Activated T-cell treated with anti-CD3 and anti-CD28 coated beads, Interleukin-2, amount 50 U/mL, for 48 hours (primary cell): ENCODE results near the gene RAMP1.

ENCODE experiments used
- DNase-seq, 2 experiments: peaks; one replicate each; pipeline ENCODE4 v3.0.0-alpha.2; 2020

RAMP1 gene

DNA sequence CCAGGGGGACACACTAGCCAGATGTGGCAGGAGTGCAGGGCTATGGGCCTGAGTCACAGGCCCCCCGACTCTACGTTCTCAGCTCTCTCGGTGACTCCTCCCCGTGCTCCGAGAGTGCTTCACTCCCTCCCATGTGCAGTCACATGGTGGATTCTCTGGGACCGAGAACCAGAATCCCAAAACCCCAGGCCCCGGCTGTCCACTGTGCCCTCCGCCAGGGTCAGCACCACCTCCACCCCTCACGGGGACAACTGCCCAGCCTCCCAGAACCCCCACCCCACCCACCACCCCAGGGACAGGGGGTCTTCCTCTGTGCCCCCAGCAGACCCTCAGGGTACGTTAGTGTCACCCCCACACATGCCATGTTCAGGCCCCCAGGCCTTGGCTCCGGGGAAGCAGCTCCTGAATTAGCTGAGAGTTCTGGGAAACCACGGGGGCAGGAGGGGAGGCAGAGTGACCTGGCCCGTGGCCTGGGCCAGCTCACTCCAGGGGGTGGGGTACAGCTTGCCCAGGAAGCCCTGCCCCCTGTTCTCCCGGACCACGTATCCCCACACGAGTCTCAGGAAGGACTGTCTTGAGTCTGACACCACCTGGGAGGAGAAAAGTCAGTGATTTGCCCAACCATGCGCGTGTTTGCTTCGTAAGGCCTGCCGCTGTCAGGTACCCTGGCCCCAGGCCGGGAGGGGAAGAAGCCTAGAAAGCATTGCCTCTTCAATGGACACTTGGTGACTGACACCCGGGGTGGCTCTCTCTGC is 4.4 kb downstream of the RAMP1 start:
- DNase-seq = peak in 1 of 2 experiments; percentile 5

DNA sequence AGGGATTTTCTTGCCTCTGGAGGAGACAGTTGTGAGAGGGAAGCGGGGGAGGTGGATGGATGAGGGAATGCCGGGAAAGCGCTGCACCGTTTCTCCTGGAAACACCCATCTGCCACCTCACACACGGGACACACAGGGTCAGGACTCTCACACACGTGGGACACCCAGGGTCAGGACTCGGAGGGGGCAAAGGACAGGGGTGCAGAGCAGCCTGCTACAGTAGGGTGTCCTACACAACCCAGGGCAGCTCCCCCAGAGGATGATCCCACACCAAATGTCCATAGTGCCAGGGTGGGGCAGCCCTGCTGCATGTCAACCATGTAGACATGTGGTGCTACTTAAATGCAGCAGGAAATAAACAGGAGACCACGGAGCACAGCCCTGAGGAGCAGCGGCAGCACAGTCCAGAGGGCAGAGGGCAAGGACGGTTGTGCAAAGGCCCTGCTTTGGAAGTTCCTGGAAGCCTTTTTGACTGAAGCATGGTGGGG is 5.1 kb downstream of the RAMP1 start:
- peak in 1 of 2 experiments; percentile 10 for DNase-seq

DNA sequence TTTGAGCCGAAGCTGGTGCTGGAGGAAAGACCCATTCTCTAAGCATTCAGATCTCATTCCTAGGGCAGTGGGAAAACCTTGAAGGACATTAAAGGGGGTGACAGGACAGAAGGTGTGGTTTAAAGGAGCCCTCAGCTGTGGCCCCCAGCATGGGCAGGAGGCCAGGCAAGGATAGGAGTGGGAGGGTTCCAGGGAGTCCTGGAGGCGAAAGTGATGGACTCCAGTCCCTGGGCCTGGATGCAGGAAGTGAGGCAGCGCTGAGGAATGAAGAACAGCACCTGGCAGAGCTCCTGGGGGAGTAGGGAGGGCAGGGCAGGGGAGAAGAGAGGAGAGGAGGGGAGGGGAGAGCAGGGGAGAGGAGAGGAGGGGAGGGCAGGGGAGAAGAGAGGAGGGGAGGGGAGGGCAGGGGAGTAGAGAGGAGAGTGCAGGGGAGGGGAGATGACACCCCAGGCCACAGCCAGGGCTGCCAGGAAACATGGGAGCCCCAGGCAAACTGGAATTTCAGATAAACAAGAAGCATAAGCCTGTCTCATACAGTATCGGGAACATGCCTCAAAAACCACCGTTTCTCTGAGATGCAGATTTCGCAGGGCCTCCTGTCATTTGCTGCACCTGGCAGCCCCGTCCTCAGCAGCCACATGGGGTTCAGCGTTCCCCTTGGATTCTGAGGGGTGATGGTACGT is 5.7 kb downstream of the RAMP1 start:
- peak; percentile 0 to 5 for DNase-seq

DNA sequence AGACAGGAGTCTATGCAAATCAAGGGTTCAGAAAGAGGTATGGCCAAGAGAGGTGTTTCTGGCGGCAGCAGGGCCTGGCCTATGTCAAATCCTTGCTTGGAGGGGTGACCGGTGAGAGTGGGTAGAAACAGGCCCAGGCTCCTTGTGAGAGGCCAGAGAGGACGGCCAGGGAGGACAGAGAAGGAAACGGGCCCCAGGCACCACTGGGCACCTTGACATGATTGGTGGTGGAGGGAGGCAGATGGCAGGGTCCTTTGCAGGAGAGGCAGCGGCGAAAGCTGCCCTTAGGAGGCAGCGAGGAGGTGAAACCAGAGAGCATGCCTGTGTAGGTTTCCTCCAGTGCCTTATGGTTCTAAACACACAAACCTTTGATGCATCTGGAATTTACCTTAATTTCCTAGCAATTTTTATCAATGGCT is 6.2 kb downstream of the RAMP1 start:
- peak; percentile 13 to 14 for DNase-seq

DNA sequence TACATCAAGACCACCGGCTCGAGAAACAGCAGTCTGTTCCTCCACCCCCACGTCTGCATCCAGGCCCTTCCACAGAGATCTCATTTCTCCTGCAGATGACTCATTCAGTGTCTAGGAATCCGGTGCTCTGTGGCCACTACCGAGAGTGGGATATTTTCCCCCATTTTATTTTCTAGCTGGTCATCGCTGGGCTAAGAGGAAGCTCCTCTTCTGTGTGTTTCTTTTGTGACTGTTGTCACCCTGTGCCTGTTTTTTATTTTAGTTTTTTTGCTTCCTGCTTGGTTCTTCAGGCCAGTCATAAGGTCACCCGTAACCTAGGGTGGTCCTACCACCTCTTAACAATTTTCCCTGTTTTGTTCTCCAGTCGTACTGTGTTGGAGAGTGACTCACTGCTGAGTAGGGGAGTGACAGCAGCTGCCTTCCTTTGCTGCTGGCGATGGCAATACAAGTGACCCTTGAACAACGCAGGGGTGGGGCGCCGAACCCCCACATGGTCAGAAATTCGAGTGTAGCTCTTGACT is 6.7 kb downstream of the RAMP1 start:
- DNase-seq = peak; percentile 4 to 8

DNA sequence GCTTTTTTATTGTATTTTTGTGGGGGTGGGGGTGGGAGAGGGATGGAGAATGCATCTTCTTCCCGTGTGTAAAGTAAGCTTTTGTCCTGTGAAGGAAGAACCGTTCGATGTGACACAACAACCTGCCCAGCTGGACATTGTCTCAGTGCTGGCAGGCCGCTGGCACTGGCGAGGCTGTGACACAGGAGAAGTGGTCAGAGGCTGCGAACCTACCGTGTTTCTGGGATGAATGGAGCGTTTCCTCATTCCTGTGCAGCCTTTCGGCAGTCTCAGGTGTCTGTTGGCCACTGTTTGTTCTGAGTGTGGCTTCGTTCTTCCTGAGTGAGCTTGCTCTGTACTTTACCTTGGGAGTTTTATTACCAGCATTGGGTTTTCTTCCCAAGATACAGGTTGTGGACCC is 8.0 kb downstream of the RAMP1 start:
- DNase-seq = peak in 1 of 2 experiments; percentile 8

DNA sequence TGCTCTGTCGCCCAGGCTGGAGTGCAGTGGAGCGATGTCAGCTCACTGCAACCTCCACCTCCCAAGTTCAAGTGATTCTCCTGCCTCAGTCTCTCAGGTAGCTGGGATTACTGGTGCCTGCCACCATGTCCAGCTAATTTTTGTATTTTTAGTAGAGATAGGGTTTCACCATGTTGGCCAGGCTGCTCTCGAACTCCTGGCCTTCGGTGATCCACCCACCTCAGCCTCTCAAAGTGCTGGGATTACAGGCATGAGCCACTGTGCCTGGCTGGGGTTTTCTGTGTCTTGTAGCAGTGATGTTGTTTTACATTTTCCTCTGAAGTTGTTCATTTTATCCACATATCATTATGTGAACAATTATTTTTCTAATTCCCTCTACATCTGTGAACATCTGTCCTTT is 8.7 kb downstream of the RAMP1 start:
- DNase-seq = peak in 1 of 2 experiments; percentile 9

DNA sequence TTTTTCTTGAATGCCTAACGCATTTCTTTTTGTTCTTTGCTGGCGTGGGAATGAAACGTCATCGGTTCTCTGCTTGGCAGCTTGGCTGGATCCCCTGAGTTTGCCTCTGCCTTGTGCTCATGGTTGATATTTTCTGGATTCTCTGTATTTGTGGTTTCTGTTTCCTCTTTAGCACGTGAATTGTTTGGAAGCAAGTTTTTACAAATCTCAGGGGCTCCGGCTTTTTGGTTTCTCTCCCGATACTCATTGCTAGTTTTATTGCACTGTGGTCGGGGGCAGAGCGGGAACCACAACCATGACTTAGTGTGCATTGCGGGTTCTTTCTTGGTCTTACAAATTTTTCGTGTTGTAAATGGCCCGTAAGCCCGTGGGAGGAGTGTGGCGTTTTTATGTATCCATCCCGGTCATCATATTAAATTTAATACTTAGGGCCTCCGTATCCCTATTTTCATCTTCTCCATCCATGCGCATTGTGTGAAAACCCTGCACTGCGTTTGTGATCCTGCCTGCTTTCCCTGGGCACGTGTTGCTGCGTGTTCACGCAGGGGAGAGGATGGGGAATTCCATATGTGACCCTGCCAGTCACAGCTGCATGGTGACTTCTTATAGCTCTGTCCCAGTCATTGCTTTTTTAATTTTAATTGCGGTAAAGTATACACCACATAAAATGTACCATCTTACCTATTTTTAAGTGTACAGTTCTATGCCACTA is 9.4 kb downstream of the RAMP1 start:
- peak; percentile 27 to 31 for DNase-seq

DNA sequence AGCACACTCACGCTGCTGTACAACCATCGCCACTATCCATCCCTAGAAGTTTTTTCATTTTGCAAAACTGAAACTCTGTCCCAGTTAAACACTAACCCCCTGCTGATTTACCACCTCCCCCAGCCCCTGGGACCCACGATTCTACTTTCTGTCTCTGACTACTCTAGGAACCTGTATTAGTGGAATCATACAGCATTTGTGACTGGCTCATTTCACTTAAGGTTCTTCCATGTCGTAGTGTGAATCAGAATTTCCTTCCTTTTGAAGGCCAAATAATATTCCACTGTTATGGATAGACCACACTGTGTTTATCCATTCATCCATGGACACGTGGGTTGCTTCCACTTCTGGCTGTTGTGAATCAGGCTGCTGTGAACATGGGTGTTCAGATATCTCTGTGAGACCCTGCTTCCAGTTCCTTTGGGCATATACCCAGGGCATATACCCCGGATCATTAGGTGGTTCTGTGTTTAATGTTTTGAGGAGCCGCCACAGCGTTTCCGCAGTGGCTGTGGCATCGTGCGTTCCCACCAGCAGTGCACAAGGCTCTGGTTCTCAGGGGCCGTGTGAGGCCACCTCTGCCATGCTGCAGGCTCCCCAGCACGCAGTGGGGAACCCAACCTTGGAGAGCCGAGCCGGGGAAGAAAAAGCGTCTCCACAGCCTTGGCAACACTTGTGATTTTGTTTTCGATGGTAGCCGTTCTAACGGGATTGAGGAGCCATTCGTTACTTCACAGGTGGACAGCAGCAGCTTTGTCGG is 10.1 kb downstream of the RAMP1 start:
- peak; percentile 14 to 17 for DNase-seq

DNA sequence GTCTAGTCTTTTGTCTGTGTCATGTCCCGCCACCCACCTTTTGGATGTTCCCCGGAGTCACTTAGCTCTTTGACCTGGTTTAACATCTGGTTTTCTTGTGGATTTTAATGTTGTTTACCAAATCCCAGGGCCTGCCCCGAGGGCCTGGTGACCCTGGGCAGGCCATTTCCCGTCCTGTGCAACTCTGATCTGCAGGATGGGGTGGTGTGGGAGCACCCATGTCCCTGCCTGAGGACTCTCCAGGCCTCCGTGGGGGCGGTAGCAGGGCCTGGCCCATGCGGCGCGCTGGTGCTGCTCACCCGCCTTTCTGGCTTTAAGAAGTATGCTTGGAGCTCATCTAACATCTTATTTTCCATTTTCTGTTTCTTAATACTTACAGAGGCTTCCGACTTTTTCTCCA is 10.7 kb downstream of the RAMP1 start:
- peak in 1 of 2 experiments; percentile 4 for DNase-seq

DNA sequence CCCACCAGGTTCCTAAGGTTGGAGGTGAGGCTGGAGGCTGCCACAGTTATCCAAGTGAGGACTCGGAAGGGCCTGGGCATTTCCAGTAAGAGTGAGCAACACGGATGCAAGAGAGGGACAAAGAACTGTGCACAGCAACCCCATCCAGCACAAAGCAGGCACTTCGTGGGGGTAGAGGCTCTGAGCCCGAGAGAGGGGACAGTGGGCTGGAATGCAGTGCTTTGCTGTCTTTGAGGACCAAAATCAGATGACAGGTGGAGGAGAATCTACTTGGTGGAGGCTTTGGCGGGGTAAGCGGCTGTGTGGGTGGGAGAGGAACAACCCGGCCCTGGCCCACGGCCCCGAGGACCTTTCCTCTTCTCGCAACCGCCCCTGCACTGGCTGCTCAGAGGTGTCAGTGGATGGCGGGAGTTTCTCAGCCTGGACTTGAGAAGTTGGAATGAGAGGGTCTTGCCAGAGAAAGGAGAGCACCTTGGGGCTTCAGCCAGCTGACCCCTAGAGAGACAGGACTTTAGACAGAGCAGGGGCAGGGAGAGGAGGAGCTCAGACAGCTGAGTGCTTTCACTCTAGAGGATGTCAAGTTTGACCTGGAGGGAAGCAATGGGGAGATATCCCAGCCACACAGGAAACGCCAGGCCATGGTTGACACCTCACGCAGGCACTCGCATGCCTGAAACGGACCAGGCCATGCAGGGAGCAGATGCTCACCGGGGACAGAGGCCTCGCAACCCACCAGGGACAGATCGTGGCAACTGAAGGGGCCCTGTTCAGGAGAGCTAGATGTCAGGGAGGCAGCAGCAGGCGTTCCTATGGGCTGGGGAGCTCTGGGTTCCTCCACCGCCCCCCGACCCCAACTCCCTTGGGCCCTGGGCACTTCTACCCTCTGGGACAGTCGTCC is 11.6 kb downstream of the RAMP1 start:
- DNase-seq = no peak

DNA sequence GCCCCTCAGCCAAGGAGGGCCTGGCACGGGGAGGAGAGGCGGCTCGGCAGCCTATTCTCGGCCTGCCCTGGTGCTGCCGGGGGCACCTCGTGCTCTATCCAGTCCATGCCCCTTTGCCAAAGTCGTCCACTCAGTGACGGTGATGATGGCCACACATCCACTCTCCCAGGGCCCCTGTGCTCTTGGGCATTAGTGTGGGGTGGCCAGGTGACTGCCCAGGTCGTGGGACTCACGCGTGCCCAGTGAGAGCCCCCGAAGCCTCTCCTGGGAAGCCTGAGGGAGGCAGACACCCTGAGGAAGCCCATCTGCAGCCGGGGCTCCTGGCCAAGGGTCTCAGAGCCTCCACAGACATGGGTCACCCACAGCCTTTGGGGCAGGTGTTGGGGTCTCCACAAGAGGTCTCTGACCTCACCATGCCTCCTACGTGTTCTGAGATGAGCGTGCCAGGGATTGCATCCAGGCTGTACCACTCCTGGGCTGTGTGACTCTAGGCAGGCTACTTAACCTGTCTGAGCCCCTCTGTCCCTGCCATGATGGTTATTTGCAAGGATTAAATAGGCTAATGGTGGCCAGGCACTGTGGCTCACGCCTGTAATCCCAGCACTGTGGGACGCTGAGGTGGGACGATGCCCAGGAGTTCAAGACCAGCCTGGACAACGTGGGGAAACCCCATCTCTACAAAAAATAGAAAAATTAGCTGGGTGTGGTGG is 12.9 kb downstream of the RAMP1 start:
- no peak for DNase-seq

DNA sequence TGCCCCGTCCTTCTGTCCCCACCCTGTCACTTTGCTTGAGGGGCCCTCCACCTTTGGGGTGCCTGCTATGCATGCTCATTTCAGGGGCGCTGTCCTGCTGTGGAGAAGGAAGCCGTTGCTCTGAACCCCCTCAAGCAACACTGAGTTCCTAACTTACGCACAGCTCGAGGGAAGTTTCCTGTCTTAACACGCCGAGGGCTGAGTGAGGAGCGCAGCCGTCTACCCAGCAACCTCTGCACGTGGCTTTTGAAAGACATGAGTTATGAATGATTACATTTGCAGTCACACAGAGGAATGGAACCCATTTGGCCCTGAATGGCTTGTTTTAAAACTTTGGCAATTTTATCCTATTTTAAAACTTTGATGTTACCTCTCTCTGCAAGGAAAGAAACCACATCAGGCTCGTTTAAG is 14.0 kb downstream of the RAMP1 start:
- DNase-seq = no peak

DNA sequence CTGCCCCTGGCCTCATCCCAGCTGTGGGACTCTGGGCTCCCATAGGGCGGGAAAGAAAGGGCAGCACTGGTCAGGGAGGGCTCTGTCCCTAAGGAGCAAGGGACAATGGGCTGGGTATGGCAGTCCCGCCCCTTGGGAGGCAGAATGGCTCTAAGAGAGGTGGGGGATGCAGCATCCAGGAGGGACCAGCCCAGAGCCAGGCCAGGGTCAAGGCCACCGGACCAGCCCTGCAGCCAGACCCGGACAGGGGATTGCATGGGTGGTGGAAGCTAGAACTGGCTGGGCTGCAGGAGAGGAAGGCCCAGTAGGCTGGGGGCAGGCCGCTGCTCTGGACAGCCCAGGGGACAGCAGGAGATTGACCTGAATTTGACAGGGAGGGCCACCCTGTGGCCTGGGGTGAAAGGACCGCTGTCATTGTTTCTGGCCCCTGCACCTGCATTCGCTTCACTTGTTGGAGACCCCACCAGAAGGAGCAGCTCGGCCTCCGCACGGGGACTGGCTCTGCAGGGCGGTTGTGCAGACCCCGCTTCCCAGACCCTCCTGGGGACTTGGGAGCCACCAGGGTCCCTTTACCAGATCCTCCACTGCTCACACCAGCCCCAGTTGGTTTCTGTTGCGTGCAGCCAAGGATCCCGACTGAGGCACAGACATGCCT is 14.6 kb downstream of the RAMP1 start:
- DNase-seq = no peak

DNA sequence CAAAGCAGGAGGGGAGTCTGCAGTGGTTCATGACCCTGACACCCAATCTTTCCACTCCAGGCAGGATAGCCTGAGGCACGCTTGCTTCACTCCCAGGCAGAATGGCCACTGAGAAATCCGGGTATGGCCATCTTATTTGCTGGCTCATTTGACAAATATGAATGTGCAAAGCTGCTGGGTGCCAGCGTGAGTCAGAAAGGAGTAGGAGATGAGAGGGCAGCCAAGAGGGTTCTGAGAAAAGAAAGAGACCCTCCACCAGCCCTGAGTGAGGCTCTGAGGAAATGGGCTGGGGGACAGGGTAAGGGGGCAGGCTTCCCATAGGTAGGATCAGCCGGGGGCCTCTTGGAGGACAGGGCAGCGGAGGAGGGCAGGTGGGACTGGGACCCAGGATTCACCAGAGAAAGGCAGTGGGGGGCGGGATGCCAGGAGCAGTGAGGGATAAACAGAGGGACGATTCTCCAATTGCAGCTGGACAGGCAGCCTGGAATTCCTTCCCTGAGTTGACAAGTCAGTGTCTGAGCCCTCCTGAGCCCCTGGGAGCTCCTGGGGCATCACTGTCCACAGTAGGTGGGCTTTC is 15.2 kb downstream of the RAMP1 start:
- no peak for DNase-seq

DNA sequence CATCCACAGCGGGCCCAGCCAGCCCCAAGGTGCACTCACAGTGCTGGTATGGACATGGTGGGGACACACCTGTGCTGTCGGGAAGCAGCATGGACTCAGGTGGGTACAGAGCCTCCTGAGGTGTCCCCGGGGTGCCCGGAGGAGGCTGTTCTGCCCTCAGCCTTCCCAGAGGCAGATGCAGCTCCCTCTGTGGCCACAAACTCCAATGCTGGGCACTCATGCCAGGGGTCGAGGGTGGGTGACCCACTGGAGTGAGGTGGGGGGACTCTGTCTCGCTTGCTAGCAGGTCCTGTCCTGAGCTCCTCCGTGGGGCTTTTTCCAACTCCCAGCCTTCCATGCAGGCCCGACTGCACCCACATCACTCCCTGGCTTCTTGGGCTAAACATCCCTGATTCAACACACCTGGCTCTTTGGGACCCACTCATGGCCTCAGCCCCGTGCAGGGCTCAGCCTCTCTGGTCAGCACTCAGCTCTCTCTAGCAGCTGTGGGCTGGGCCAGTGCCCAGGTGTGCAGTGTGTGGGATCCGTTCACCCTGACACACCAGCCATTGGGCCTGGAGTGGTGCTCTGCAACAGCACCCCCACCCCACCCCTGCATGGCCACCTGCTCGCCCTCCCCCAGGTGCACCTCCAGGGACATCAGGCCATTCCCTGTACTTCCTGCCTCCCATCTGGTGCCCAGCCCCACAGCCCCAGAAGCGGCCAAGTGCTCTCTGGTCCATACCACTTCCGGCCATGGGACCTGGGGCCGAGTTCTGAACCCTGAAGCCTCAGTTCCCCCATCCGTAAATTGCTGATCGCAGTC is 16.0 kb downstream of the RAMP1 start:
- no peak for DNase-seq

DNA sequence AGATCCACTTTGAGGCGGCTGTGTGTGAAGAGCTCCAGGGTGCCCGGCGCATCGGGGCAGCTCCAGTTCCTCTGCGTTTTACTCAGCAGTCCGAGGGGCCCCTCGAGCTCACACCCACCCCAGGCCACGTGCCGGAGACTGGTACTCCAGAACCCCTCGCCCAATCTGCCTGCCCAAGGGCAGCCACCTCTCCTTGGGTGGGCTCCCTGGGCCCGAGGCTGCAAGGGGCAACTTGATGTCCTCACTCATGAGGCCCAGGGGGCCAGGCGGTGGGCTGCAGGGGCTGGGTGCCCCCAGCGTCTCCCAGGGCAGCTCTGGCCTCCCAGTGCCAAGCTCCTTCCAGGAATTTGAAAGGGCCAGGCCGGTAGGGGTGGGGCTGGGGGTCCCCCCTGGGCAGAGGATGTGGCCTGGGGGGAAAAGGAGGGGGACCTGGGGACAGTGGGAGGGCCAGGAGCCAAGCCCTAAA is 16.7 kb downstream of the RAMP1 start:
- DNase-seq = no peak

DNA sequence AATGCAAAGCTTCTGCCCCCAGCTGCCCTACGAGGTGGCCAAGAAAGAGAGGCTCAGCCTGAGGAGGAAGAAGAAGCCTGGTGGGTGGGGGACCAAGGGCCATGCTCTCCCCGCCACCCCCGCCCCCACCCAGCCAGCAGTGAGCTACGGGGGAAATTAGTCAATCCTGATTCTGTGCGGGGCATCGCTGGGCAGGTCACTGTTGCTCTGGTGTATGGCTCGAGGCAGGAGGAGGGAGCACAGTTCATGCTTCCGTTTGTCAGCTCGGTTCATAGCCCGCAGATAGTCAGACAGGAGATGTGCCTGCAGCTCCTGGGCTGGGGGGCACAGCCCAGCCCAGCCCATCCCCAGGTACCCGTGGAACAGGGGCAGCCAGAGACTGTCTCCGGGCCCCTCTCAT is 17.1 kb downstream of the RAMP1 start:
- DNase-seq = no peak

DNA sequence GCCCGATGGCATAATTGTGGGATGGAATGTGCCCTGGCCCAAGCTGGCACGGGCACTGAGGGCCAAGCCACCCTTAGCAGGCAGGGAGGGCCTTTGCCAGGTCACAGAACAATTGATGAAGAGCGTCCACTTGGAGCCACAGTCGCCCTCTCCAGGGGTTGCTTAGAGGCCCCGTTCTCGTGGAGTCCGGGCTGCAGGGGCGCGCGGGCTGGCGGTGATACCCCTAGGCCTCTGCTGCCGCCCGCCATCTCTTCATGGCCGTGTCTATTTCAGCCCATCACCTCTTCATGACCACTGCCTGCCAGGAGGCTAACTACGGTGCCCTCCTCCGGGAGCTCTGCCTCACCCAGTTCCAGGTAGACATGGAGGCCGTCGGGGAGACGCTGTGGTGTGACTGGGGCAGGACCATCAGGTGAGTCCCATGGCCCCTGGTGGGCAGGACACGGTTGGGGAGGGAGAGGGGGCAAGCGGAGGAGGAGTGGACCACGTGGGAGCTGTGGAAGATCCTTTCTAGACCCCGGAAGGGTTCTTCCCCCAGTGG is 17.6 kb downstream of the RAMP1 start:
- no peak for DNase-seq
